Mucosa of rectum (tissue), 2 donors: ENCODE measurements around the gene SLC30A1.
"Not testable (repeated sequence)": the region's sequence is repeated elsewhere in the genome, so short reads cannot be mapped to it uniquely, and the experiment has no call there.

Experiments used
- H3K27ac ChIP-seq, 2 donors: one replicate each; pipeline ENCODE4 v1.7.0; 2013; ENCODE audit warnings: inconsistent platforms in 2 of 2, low read depth in 2 of 2, low read length in 2 of 2
- H3K27me3 ChIP-seq, 2 donors: one replicate each; pipeline ENCODE4 v1.7.0; 2013; ENCODE audit warnings: low read length in 2 of 2; ENCODE audit not compliant: control insufficient read depth in 2 of 2, insufficient read depth in 2 of 2
- H3K36me3 ChIP-seq, 2 donors: one replicate each; pipeline ENCODE4 v1.7.0; 2013; ENCODE audit warnings: low read length in 2 of 2; ENCODE audit not compliant: control insufficient read depth in 2 of 2, insufficient read depth in 2 of 2
- H3K4me1 ChIP-seq, 2 donors: one replicate each; pipeline ENCODE4 v1.7.0; 2013; ENCODE audit warnings: low read length in 2 of 2, mild to moderate bottlenecking in 1 of 2; ENCODE audit not compliant: control insufficient read depth in 2 of 2, insufficient read depth in 2 of 2
- H3K4me3 ChIP-seq, 2 donors: one replicate each; pipeline ENCODE4 v1.7.0; 2013; ENCODE audit warnings: low read length in 2 of 2
- H3K9ac ChIP-seq, 2 donors: one replicate each; pipeline ENCODE4 v1.7.0; 2013; ENCODE audit warnings: low read length in 2 of 2, low read depth in 1 of 2, mild to moderate bottlenecking in 1 of 2
- H3K9me3 ChIP-seq, 2 donors: one replicate each; pipeline ENCODE4 v1.7.0; 2013; ENCODE audit warnings: low read length in 2 of 2; ENCODE audit not compliant: control insufficient read depth in 2 of 2
- donor health status: healthy.
- donor health status: Normal muscosa, but diverticular disease.

SLC30A1 gene

DNA sequence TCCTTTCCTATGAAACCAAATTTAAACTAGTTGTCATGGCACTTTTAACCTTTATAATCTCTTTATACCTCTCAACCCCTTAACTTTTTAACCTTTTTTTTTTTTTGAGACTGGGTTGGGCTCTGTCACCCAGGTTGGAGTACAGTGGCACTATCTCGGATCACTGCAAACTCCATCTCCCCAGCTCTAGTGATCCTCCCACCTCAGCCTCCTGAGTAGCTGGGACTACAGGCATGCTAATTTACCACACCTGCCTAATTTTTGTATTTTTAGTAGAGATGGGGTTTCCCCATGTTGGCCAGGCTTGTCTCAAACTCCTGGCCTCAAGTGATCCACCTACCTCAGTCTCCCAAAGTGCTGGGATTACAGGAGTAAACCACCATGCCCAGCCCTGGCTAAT is 8.6 kb downstream of the SLC30A1 start:
- not testable (repeated sequence) for H3K4me3 ChIP-seq, H3K27me3 ChIP-seq, H3K9ac ChIP-seq, H3K9me3 ChIP-seq, H3K4me1 ChIP-seq, H3K27ac ChIP-seq
- peaks cover 10 to 14% of the 10 kb centered on the region in 2 donors for H3K36me3 ChIP-seq

DNA sequence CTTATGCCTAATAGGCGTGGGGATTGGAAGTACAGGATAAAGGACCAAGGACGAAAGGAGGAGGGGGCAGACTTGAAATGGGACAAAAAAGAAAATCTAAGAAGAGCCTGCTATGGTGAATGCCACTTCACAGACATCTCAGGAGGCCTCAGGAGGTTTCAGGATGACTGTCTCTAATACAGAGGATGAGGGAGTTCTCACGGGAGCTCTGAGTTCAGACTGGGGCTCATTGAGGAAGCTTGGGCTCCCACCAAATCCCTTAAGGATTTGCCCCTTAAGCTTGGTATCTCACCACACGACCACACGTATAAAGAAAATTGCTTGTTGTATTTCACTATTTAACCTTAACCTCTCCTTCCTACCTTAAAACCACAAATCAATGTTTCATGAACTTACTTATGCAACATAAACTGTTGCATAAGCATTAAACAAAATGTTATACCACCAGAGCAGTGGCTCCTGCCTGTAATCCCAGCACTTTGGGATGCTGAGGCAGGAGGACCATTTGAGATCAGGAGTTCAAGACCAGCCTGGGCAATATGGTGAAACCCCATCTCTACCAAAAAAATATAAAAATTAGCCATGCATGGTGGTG is 12.4 kb downstream of the SLC30A1 start:
- Histone ChIP-seq H3K9ac (no peak overlapping the region), H3K27me3 (no peaks in the 10 kb centered on the region), H3K36me3 (peaks cover 0 to under 1% of the 10 kb centered on the region in 2 donors), H3K4me1 (no peaks in the 10 kb centered on the region), H3K9me3 (no peaks in the 10 kb centered on the region), H3K4me3 (no peak overlapping the region), H3K27ac (no peak overlapping the region)

DNA sequence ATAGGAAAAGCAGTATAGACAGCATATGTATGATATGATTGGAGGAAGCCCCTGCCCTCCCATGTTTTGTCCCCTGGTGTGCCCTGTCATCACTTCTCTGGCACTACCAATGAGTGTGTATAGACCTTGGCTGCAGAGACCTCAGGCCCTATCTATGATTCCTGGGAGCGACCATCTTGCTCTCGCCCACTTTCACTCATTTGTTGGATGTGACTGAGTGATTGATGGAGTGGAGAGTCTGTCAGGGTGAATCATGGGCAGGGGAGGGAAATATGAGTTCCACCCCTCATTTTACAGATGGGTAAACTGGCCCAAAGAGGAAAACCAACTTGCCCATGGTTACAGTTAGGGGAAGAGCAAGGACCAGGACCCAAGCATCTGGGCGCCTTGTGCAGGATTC is 14.9 kb downstream of the SLC30A1 start:
- no peak overlapping the region for H3K27ac ChIP-seq
- H3K4me1 ChIP-seq, result no peaks in the 10 kb centered on the region
- H3K9ac ChIP-seq, result no peak overlapping the region
- H3K27me3 ChIP-seq, result no peaks in the 10 kb centered on the region
- H3K36me3 ChIP-seq, result no peaks in the 10 kb centered on the region
- no peaks in the 10 kb centered on the region for H3K9me3 ChIP-seq
- H3K4me3 ChIP-seq, result no peak overlapping the region

DNA sequence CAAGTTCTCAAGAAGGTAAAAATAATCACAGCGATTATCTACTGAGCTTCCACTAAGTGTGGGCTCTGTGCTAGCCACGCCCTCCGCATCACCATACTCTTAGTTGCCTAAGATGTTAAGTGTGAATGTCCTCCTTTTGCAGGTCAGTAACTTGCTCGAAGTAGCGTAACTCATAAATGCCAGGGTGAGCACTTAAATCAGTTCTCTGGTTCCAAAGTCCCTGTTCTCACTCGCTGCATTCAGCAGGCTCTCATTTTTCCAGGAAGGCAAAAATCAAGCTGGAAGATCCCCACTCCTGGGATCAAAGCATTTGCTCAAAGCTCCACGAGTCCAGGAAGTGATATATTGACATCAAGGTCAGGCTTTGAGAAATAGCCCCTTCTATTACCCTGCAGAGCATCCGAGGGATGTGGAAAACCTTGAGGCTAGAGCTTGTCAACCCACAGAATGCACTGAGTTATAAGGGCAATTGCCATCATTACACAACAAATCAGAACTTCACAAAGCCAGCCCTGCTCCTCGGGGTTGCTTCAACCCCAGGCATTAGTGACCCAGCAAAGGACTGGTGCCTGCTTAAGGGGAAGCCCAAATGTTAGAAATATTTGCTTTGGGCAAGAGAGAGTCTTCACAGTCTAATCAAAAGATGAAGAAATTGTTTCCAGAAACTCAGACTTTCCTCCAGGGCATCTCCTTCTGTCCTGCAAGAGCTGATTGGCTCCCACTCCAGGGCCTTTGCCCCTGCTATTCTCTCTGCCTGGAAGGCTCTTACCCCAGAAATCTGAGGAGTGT is 19.5 kb downstream of the SLC30A1 start:
- no peaks in the 10 kb centered on the region for H3K27me3 ChIP-seq
- no peaks in the 10 kb centered on the region for H3K9me3 ChIP-seq
- H3K9ac ChIP-seq, result no peak overlapping the region
- H3K27ac ChIP-seq, result no peak overlapping the region
- H3K4me3 ChIP-seq, result no peak overlapping the region
- no peaks in the 10 kb centered on the region for H3K36me3 ChIP-seq
- H3K4me1 ChIP-seq, result no peaks in the 10 kb centered on the region

DNA sequence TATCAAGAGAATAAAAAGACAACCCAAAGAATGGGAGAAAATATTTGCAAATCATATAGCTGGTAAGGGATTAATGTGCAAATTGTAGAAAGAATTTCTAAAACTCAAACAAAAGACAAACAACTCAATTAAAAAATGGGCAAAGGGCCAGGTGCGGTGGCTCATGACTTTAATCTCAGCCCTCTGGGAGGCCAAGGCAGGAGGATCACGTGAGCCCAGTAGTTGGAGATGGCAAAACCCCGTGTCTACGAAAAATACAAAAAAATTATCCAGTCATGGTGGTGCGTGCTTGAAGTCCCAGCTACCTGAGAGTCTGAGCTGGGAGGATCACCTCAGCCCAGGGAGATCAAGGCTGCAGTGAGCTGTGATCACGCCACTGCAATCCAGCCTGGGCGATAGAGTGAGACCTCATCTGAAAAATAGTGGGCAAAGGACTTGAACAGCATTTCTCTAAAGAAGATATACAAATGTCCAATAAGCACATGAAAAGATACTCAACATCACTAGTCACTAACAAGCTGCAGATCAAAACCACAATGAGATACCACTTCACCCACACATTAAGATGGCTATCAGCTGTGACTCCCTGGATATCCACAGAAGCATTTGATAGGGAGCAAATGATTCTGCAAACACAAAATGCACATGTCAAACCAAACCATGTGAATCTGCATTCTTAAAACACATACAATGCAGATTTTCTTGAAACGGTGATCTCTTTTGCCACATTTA is 20.9 kb downstream of the SLC30A1 start:
- H3K27ac ChIP-seq, result no peak overlapping the region
- H3K4me3 ChIP-seq, result no peak overlapping the region
- no peaks in the 10 kb centered on the region for H3K4me1 ChIP-seq
- H3K9ac ChIP-seq, result no peak overlapping the region
- H3K36me3 ChIP-seq, result no peaks in the 10 kb centered on the region
- H3K27me3 ChIP-seq, result no peaks in the 10 kb centered on the region
- no peaks in the 10 kb centered on the region for H3K9me3 ChIP-seq

DNA sequence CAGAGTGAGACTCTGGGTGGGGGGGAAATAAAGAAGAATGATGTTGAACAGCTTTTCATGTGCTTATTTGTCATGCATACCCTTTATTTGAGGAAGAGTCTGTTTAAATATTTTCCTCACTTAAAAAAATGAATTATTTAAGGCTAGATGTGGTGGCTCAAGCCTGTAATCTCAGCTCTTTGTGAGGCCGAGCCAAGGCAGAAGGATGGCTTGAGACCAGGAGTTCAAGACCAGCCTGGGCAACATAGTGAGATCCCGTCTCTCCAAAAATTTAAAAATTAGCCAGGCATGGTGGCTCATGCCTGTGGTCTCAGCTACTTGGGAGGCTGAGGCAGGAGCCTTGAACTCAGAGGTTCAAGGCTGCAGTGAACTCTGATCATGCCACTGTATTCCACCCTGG is 25.4 kb downstream of the SLC30A1 start:
- no peaks in the 10 kb centered on the region for H3K36me3 ChIP-seq
- H3K4me1 ChIP-seq, result peaks cover 2 to 4% of the 10 kb centered on the region in 2 donors
- no peak overlapping the region for H3K9ac ChIP-seq
- H3K27me3 ChIP-seq, result no peaks in the 10 kb centered on the region
- H3K4me3 ChIP-seq, result no peak overlapping the region
- no peak overlapping the region for H3K27ac ChIP-seq
- H3K9me3 ChIP-seq, result no peaks in the 10 kb centered on the region

DNA sequence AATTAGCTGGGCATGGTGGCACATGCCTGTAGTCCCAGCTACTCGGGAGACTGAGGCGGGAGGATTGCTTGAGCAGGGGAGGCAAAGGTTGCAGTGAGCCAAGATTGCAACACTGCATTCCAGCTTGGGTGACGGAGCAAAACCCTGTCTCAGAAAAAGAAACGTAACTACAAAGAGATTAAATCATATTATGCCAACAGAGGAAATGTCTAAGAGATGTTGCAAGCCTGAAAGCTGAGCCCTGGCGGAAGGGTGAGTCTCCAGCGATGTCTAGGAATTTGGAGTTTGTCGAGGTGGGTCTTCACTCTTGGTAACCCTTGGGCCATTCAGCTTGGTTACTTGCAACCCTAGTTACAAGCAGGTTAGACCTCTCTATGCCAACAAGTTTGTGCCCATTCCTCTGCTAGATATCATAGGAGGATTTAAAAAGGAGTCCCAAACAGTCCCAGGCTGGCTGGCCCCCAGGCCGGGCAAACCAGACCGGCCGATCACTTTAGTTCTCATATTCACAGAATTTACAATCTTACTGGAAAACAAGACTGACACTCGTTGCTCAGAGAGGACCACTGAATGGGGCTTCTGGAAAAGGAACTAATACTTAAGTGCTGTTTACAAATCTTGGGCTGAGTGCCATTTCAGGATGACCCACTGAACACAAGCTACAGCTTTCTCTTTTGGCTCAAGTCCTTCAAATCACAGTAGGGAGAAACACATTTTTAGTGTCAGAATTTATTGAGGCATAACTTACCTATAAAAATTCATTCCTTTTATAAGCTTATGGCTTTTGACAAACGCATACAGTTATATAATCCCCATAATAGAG is 27.1 kb downstream of the SLC30A1 start:
- Histone ChIP-seq H3K4me3 (no peak overlapping the region), H3K27ac (no peak overlapping the region), H3K9ac (no peak overlapping the region), H3K27me3 (no peaks in the 10 kb centered on the region), H3K9me3 (no peaks in the 10 kb centered on the region), H3K4me1 (peaks cover 2 to 4% of the 10 kb centered on the region in 2 donors), H3K36me3 (no peaks in the 10 kb centered on the region)

DNA sequence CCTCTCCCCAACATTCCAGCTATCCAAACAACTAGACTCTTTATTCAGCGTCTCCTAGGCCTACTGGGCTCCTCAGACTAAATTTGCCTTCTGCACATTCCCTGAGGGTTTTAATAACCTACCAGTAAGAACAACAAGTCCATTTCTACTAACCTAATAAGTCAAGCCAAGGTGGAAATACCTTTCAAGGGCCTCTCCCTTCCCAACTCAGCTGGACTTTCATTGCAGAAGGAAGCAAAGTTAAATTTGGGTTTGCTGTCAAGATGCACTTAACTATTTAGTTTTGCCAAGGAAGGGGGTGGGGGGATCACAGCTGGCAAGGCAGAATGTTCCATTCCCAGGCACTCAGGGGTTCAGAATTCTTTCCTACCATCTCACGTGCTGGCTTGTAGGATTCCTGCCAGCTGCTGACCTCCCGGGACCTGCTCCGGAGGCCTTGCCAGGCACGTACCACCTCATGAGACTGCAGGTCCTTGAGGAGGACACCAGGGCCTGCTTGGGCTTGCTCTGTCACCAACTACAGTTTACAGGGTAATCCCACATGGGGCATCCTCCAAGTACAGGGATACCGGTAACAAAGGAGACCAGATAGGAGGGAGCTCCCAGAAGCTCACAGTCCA is 29.8 kb downstream of the SLC30A1 start:
- Histone ChIP-seq H3K36me3 (no peaks in the 10 kb centered on the region), H3K27me3 (no peaks in the 10 kb centered on the region), H3K4me1 (peaks cover 2 to 4% of the 10 kb centered on the region in 2 donors), H3K4me3 (no peak overlapping the region), H3K9me3 (no peaks in the 10 kb centered on the region), H3K27ac (no peak overlapping the region), H3K9ac (no peak overlapping the region)

DNA sequence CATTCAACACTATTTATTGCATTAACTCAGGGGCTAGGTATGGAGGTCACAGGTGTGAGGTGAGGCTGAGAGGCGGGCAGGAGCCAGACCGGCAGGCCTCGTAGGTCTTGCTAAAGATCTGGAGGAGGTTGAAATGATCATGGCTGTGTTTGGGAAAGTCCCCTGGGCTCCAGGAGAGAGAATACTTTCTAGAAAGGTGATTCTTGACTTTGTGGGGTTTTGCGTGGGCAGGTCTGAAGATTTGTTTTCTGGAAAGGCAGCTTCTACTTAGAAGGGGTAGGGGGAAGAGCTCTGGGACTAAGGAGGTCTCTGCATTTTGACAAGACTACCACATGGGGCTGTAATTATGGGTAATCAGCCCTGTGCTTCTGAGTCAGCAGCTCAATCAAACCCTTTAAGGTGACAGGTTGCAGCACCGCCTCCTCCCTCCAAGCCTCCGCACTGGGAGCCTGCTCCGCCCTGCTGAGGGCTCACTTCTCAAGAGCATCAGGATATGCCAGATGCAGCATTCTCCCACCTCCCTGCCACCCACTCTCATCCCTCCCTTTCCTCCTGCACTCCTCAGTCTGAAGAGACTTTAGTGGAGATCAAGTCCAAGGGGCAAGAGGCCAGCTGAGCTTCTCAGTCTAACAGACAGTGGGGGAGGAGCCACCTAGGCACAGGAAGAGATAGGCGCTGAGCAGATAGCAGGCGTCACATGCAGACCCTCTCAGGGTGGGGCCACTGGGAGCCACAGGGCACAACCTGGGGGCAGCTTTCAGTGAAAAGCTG is 30.5 kb downstream of the SLC30A1 start:
- Histone ChIP-seq H3K4me1 (peaks cover 2 to 4% of the 10 kb centered on the region in 2 donors), H3K9me3 (no peaks in the 10 kb centered on the region), H3K27ac (no peak overlapping the region), H3K36me3 (no peaks in the 10 kb centered on the region), H3K4me3 (no peak overlapping the region), H3K27me3 (no peaks in the 10 kb centered on the region), H3K9ac (no peak overlapping the region)
